Pulmonary artery endothelial cell (primary cell): ENCODE data around the gene CFAP52. TPM values are rescaled to one million over a fixed set of nuclear protein-coding genes. Genes with fewer than 3 reads are reported as not detected.
"Not testable (repeated sequence)": the region's sequence is repeated elsewhere in the genome, so short reads cannot be mapped to it uniquely, and the experiment has no call there.

Experiments
- DNase-seq: peaks from one replicate; pipeline ENCODE4 v3.0.0-alpha.2; 2011; ENCODE audit warnings: low read depth, low spot score
- total RNA-seq: library from RNA; depleted of rRNA; stranded (reverse); fragments of >200 nt; gene quantifications from 2 replicates; pipeline ENCODE4 v1.2.3, GENCODE V29; 2014

The CFAP52 gene, protein sequence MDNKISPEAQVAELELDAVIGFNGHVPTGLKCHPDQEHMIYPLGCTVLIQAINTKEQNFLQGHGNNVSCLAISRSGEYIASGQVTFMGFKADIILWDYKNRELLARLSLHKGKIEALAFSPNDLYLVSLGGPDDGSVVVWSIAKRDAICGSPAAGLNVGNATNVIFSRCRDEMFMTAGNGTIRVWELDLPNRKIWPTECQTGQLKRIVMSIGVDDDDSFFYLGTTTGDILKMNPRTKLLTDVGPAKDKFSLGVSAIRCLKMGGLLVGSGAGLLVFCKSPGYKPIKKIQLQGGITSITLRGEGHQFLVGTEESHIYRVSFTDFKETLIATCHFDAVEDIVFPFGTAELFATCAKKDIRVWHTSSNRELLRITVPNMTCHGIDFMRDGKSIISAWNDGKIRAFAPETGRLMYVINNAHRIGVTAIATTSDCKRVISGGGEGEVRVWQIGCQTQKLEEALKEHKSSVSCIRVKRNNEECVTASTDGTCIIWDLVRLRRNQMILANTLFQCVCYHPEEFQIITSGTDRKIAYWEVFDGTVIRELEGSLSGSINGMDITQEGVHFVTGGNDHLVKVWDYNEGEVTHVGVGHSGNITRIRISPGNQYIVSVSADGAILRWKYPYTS
- total RNA-seq = not detected in 2 replicates

- DNase-seq = no peak
Observed at GRCh38 chr17:9576521-9577372, at the start of gene CFAP52. Gene CFAP52, plus strand, starts transcription at chr17:9576642. Its CDS starts 54 bp downstream, at chr17:9576696.

- no peak for DNase-seq
Observed at GRCh38 chr17:9527788-9528187, 48.7 kb upstream of the CFAP52 start.

GRCh38 chr17:9529033-9529700, 47.3 kb upstream of the CFAP52 start:
- no peak for DNase-seq

GRCh38 chr17:9531034-9531433, 45.4 kb upstream of the CFAP52 start:
- no peak for DNase-seq

- DNase-seq = no peak
Observed at GRCh38 chr17:9532715-9533114, 43.7 kb upstream of the CFAP52 start.

- no peak for DNase-seq
Observed at GRCh38 chr17:9533441-9533840, 43.0 kb upstream of the CFAP52 start.

DNA sequence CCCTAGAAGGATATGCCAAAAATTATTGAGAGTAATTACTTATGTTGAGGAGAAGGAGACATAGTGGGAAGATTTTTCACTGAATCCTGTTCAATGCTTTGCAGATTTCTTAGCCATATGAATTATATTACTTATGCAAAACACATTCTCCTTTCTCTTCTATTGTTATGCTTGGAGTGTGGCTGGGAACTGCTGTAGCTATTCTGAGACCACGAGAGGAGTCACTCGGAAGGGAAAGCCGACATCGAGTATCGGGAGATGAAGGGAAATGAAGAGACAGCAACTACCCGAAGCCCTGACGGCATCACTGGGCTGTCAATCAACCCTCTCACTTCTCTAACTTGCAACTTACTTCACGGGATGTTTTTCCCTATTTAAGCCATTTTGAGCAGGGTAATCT, 40.4 kb upstream of the CFAP52 start:
- no peak for DNase-seq

- DNase-seq = no peak
Observed at GRCh38 chr17:9537177-9537776, 39.2 kb upstream of the CFAP52 start.

GRCh38 chr17:9538626-9539025, 37.8 kb upstream of the CFAP52 start:
- DNase-seq = no peak

GRCh38 chr17:9541718-9542117, 34.7 kb upstream of the CFAP52 start:
- no peak for DNase-seq

- DNase-seq = no peak
Observed at GRCh38 chr17:9544221-9544620, 32.2 kb upstream of the CFAP52 start.

- DNase-seq = no peak
Observed at GRCh38 chr17:9549215-9549614, 27.2 kb upstream of the CFAP52 start.

GRCh38 chr17:9553181-9553580, 23.3 kb upstream of the CFAP52 start:
- no peak for DNase-seq

GRCh38 chr17:9553596-9553995, 22.8 kb upstream of the CFAP52 start:
- no peak for DNase-seq

DNA sequence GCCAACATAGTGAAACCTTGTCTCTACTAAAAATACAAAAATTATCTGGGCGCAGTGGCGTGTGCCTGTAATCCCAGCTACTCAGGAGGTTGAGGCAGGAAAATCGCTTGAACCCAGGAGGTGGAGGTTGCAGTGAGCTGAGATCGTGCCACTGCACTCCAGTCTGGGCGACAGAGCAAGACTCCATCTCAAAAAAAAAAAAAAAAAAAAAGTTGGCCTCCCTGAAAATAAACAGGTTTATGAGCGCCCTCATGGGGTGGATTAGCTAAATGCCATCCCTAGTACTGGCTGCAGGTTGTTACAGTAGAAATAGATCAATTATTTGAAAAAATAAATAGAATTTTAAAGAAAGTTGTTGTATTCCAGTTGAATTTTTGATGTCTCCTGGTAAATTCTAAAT, 21.7 kb upstream of the CFAP52 start:
- DNase-seq = not testable (repeated sequence)

GRCh38 chr17:9557161-9557755, 19.2 kb upstream of the CFAP52 start:
- no peak for DNase-seq

DNA sequence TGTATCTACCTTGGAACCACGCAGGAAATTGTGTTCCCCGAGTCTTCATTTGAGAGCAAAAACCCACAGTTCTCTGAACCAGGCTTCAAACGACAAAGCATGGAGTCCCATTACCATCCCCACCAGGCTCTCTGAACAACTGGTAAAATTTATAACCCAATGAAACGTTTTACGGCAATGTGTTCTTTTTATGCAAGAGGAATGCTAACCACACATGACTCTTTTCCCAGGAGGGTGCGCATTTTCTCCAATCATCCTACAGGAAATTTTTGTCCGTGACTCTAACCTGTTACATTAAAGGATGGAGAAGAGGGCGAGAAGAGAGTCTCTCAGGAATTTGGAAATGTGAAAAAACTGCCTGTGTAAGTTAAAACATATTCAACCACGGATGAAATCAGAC, 18.6 kb upstream of the CFAP52 start:
- DNase-seq = no peak

DNA sequence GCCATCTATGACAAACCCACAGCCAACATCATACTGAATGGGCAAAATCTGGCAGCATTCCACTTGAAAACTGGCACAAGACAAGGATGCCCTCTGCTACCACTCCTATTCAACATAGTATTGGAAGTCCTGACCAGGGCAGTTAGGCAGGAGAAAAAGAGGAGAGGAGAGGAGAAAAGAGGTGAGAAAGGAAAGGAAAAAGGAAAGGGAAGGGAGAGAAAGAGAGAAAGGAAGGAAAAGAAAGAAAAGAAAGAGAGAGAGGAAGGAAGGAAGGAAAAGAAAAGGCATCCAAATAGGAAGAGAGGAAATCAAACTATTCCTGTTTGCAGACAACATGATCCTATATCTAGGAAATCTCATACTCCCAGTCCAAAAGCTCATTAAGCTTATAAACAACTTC, 12.3 kb upstream of the CFAP52 start:
- DNase-seq = no peak

DNA sequence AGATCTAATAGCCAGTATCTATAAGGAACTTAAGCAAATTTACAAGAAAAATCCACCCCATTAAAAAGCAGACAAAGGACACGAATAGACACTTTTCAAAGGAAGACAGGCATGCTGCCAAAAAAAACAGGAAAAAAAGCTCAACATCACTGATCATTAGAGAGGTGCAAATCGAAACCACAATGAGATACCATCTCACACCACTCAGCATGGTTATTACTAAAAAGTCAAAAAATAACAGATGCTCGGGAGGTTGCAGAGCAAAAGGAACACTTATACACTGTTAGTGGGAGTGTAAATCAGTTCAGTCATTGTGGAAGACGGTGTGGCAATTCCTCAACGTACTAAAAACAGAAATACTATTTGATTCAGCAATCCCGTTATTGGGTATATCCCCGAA, 10.4 kb upstream of the CFAP52 start:
- no peak for DNase-seq

DNA sequence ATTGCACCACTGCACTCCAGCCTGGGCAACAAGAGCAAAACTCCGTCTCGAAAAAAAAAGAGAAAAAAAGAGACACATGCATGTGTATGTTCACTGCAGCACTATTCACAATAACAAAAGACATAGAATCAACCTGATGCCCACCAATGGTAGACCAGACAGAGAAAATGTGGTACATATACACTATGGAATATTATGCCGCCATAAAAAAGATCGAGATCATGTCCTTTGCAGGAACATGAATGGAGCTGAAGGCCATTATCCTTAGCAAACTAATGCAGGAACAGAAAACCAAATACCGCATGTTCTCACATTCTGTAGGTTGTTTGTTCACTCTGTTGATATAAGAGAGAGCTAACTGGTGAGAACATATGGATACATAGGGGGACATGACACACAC, 9.7 kb upstream of the CFAP52 start:
- not testable (repeated sequence) for DNase-seq

GRCh38 chr17:9568004-9568403, 8.4 kb upstream of the CFAP52 start:
- no peak for DNase-seq
